ENCODE data around the gene ZP4.

GRCh38 chr1:237911911-237912310 is 21.2 kb upstream of the ZP4 start:
- TF ChIP-seq POLR2A (IDR thresholded peaks at IDR 0.05; ENCODE audit: low read depth, low read length): no peak
- TF ChIP-seq CTCF (conservative IDR thresholded peaks at IDR 0.05; ENCODE audit: low read depth, low read length): no peak
- TF ChIP-seq SMC3 (IDR thresholded peaks at IDR 0.05; ENCODE audit: low read depth, low read length): no peak
- no peak for TF ChIP-seq ELK1 (IDR thresholded peaks at IDR 0.05; ENCODE audit: borderline replicate concordance, low read depth, low read length)
- TF ChIP-seq RCOR1 (IDR thresholded peaks at IDR 0.05; ENCODE audit: insufficient replicate concordance, low read length): no peak
- no peak for TF ChIP-seq USF2 (IDR thresholded peaks at IDR 0.05; ENCODE audit: low read depth, low read length)
- no peak for TF ChIP-seq MXI1 (IDR thresholded peaks at IDR 0.05; ENCODE audit: borderline replicate concordance, low read depth, low read length)
- no peak for TF ChIP-seq BHLHE40 (IDR thresholded peaks at IDR 0.05; ENCODE audit: low read depth, low read length)
- TF ChIP-seq CEBPB (IDR thresholded peaks at IDR 0.05; ENCODE audit: low read depth, low read length): no peak

All from IMR-90 (cell line).